NCI-H2171 (cell line): Measurements from ENCODE around the gene NDUFS1.
"Not testable (repeated sequence)": the region's sequence is repeated elsewhere in the genome, so short reads cannot be mapped to it uniquely, and the experiment has no call there.

Source experiments
- DNase-seq: peaks from one replicate; lab custom pipeline; 2025; lab: John Stamatoyannopoulos, UW

The NDUFS1 gene

GRCh38 chr2:206162401-206162800, 3.2 kb upstream of the NDUFS1 start:
- DNase-seq = not testable (repeated sequence)

- no peak for DNase-seq
Measured at GRCh38 chr2:206160807-206161179, 1.5 kb upstream of the NDUFS1 start.

- peak; percentile 82 for DNase-seq
Measured at GRCh38 chr2:206160125-206160806, 1.0 kb upstream of the NDUFS1 start.

GRCh38 chr2:206158563-206159345, 490 bp downstream of the NDUFS1 start:
- DNase-seq = peak; percentile 44

GRCh38 chr2:206157014-206157413, 2.2 kb downstream of the NDUFS1 start:
- not testable (repeated sequence) for DNase-seq

- DNase-seq = peak; percentile 16
Measured at GRCh38 chr2:206154197-206154596, 5.0 kb downstream of the NDUFS1 start.

- no peak for DNase-seq
Measured at GRCh38 chr2:206150631-206151030, 8.6 kb downstream of the NDUFS1 start.

GRCh38 chr2:206150168-206150567, 9.1 kb downstream of the NDUFS1 start:
- DNase-seq = no peak

GRCh38 chr2:206149330-206149729, 9.9 kb downstream of the NDUFS1 start:
- DNase-seq = no peak

- DNase-seq = no peak
Measured at GRCh38 chr2:206145665-206146064, 13.6 kb downstream of the NDUFS1 start.

GRCh38 chr2:206144383-206144782, 14.9 kb downstream of the NDUFS1 start:
- no peak for DNase-seq

GRCh38 chr2:206143451-206143850, 15.8 kb downstream of the NDUFS1 start:
- no peak for DNase-seq

- no peak for DNase-seq
Measured at GRCh38 chr2:206127656-206128055, 31.6 kb downstream of the NDUFS1 start.

- no peak for DNase-seq
Measured at GRCh38 chr2:206125901-206126300, 33.3 kb downstream of the NDUFS1 start.

- DNase-seq = not testable (repeated sequence)
Measured at GRCh38 chr2:206122569-206122968, 36.7 kb downstream of the NDUFS1 start.

- no peak for DNase-seq
Measured at GRCh38 chr2:206116278-206116677, 43.0 kb downstream of the NDUFS1 start.

- DNase-seq = no peak
Measured at GRCh38 chr2:206115026-206115578, 44.1 kb downstream of the NDUFS1 start.

GRCh38 chr2:206112846-206113547, 46.2 kb downstream of the NDUFS1 start:
- DNase-seq = no peak

- no peak for DNase-seq
Measured at GRCh38 chr2:206112108-206112507, 47.1 kb downstream of the NDUFS1 start.

- no peak for DNase-seq
Measured at GRCh38 chr2:206108713-206109112, 50.5 kb downstream of the NDUFS1 start.

GRCh38 chr2:206105541-206105940, 53.7 kb downstream of the NDUFS1 start:
- no peak for DNase-seq

GRCh38 chr2:206105038-206105437, 54.2 kb downstream of the NDUFS1 start:
- no peak for DNase-seq

GRCh38 chr2:206098872-206099271, 60.4 kb downstream of the NDUFS1 start:
- DNase-seq = not testable (repeated sequence)
